Epithelial cell of proximal tubule (primary cell): ENCODE data around the gene SETDB2. TPM values are rescaled to one million over a fixed set of nuclear protein-coding genes. Genes with fewer than 3 reads are reported as not detected.

Source experiments
- DNase-seq: peaks from one replicate; pipeline ENCODE4 v3.0.0-alpha.2; 2011; ENCODE audit warnings: low read depth
- H3K4me3 ChIP-seq: 2 replicates; pipeline ENCODE4 v1.5.1; 2011; ENCODE audit warnings: low read depth, mild to moderate bottlenecking, low read length
- CTCF ChIP-seq: conservative IDR thresholded peaks from 2 replicates; pipeline ENCODE4 v1.5.1; 2012; ENCODE audit warnings: low read depth, mild to moderate bottlenecking, low read length
- total RNA-seq: library from RNA; depleted of rRNA; stranded (reverse); fragments of >200 nt; gene quantifications from 2 replicates; pipeline ENCODE4 v1.2.3, GENCODE V29; 2015

Gene SETDB2
- total RNA-seq, 1 donor from 2014 or later, result 5.2 TPM

DNA sequence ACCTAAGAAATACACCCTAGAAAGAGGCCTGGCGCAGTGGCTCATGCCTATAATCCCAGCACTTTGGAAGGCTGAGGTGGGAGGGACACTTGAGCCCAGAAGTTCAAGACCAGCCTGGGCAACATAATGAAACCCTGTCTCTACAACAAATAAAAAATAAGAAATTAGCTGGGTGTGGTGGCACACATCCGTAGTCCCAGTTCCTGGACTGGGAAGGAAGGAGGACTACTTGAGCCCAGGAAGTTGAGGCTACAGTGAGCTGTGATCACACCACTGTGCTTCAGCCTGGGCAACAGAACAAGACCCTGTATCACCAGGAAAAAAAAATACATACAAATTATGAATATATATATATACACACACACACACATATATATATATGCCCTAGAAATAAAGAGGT, 94.3 kb downstream of the SETDB2 start:
- TF ChIP-seq CTCF, result no peak
- H3K4me3 ChIP-seq, result no peak overlapping the region
- DNase-seq, result no peak

DNA sequence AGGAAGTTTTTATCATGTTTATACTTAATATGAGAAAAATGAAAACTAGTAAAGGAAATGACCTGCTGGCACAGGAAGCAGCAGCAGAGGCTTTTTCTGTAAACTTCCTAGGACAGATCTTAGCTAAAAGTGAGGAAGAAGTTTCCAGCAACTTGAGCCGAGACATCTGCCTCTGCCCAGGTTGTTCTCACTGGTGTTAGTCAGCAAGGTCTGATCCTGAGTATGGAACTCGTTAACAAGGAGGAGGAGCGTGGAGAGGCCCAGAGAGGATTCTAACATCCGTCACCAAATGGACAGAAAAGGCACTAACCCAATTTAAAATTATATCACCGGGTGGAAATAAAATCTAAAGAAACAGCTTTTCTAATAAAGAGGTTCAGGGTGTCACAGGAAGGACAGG, 95.2 kb downstream of the SETDB2 start:
- no peak for DNase-seq
- TF ChIP-seq CTCF, result no peak
- H3K4me3 ChIP-seq, result no peak overlapping the region

GRCh38 chr13:49539746-49540145, 95.7 kb downstream of the SETDB2 start:
- no peak for DNase-seq
- no peak overlapping the region for H3K4me3 ChIP-seq
- no peak for TF ChIP-seq CTCF

- H3K4me3 ChIP-seq, result no peak overlapping the region
- no peak for TF ChIP-seq CTCF
- DNase-seq, result peak; percentile 32
Measured at GRCh38 chr13:49540552-49540951, 96.5 kb downstream of the SETDB2 start.

GRCh38 chr13:49543656-49544055, 99.6 kb downstream of the SETDB2 start:
- TF ChIP-seq CTCF, result no peak
- no peak for DNase-seq
- no peak overlapping the region for H3K4me3 ChIP-seq

Other genes starting within 250 kb of the SETDB2 start
- gene MLNR, start 223.9 kb upstream of the SETDB2 start, total RNA-seq, result not detected in 2 replicates
- 1.8 and 3.3 TPM in 2 replicates for gene CDADC1, start 196.3 kb upstream of the SETDB2 start, total RNA-seq
- gene CAB39L, start 210 bp upstream of the SETDB2 start, total RNA-seq, result 5.2 and 7.2 TPM in 2 replicates
- gene PHF11, start 51.7 kb downstream of the SETDB2 start, total RNA-seq, result 21.8 and 33.9 TPM in 2 replicates
- 11.9 and 16.6 TPM in 2 replicates for gene RCBTB1, start 141.3 kb downstream of the SETDB2 start, total RNA-seq
- 0.06 and 0.07 TPM in 2 replicates for gene ARL11, start 184.2 kb downstream of the SETDB2 start, total RNA-seq
- 78.0 and 95.1 TPM in 2 replicates for gene EBPL, start 247.2 kb downstream of the SETDB2 start, total RNA-seq